Osteoblast (primary cell): ENCODE results near the gene XYLT1. TPM values are rescaled to one million over a fixed set of nuclear protein-coding genes. Genes with fewer than 3 reads are reported as not detected.

ENCODE experiments used
- DNase-seq: peaks from one replicate; pipeline ENCODE4 v3.0.0; 2011; ENCODE audit warnings: low spot score, mixed read lengths; ENCODE audit not compliant: insufficient read length; ENCODE audit errors: missing footprints
- H2AFZ ChIP-seq: 2 replicates; pipeline ENCODE4 v1.6.0; 2011; ENCODE audit warnings: mild to moderate bottlenecking, low read length
- H3K27ac ChIP-seq: 2 replicates; pipeline ENCODE4 v1.5.1; 2011; ENCODE audit warnings: mild to moderate bottlenecking, low read depth, low read length, moderate library complexity
- H3K27me3 ChIP-seq: 2 replicates; pipeline ENCODE4 v1.6.0; 2012; ENCODE audit warnings: mild to moderate bottlenecking, control low read depth, inconsistent platforms, low read length, moderate library complexity; ENCODE audit not compliant: insufficient read depth
- H3K36me3 ChIP-seq: 2 replicates; pipeline ENCODE4 v1.5.1; 2011; ENCODE audit warnings: mild to moderate bottlenecking, low read length, control low read depth, moderate library complexity; ENCODE audit not compliant: insufficient read depth
- H3K4me1 ChIP-seq: 2 replicates; pipeline ENCODE4 v1.5.1; 2011; ENCODE audit warnings: mild to moderate bottlenecking, low read length, control low read depth, moderate library complexity; ENCODE audit not compliant: insufficient read depth
- H3K4me2 ChIP-seq: 2 replicates; pipeline ENCODE4 v1.6.0; 2011; ENCODE audit warnings: mild to moderate bottlenecking, low read length; ENCODE audit not compliant: insufficient read depth
- H3K4me3 ChIP-seq: fragments of 200-600 bp; sonication (generic); 3 replicates; pipeline ENCODE4 v1.5.1; 2012; ENCODE audit warnings: mild to moderate bottlenecking, low read length, inconsistent platforms; ENCODE audit not compliant: insufficient read depth
- H3K79me2 ChIP-seq: 2 replicates; pipeline ENCODE4 v1.6.0; 2012; ENCODE audit warnings: mild to moderate bottlenecking, low read length, control low read depth, inconsistent platforms; ENCODE audit not compliant: insufficient read depth
- H3K9me3 ChIP-seq: 2 replicates; pipeline ENCODE4 v1.5.1; 2011; ENCODE audit warnings: low read depth, low read length, control low read depth
- H4K20me1 ChIP-seq: 2 replicates; pipeline ENCODE4 v1.6.0; 2012; ENCODE audit warnings: mild to moderate bottlenecking, low read length, control low read depth; ENCODE audit not compliant: insufficient read depth
- total RNA-seq: library from RNA; depleted of rRNA; stranded (reverse); fragments of >200 nt; gene quantifications from 2 replicates; pipeline ENCODE4 v1.2.3, GENCODE V29; 2012
- TF ChIP-seq, protein P1 (sequence below): IDR thresholded peaks from 2 replicates; pipeline ENCODE4 v1.5.1; 2011; ENCODE audit warnings: mild to moderate bottlenecking, low read depth, low read length, moderate library complexity; ENCODE audit errors: extremely low read depth

Gene XYLT1
- total RNA-seq, 1 donor, result 43.4 TPM

DNA sequence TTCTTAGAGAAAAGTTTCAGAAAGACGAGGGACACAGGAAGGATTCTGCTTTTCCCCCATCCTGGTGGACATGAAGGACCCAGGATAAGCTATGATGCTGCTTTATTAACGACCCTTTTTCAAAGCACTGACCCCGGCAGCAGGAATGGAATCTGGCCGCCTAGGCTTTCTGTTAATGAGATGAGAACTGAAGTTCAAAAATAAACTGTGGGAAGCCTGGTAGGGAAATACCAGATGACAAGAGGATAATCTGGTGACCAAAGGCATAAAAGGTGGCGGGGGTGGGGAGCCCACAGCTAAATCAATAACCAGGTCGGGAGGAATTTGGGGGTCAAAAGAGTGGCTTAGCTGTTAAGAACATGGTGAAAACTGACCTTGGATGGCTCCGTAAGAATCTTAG is 171.0 kb downstream of the XYLT1 start:
- H3K4me3 ChIP-seq, result no peak overlapping the region
- H3K4me2 ChIP-seq, result no peak overlapping the region

DNA sequence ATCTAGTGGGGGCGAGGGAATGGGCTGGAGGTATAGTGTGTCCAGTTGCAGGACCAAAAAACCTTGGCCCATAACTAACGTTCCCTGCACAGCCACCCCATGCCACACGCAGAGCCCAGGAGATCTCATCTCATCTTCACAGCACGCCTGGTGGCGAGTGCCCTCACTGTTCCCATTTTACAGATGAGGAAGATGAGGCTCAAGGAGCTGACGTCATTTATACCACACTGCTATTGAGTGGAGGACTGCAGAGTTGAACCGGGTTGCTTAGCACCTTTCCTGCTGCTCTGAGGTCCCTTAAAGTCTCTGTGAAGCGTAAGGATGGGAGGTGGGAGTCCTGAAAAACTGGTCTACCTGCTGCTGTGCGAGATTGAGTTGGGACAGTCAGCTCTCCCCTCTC is 172.5 kb downstream of the XYLT1 start:
- H3K27ac ChIP-seq, result no peak overlapping the region
- H4K20me1 ChIP-seq, result peaks cover 41% of the 10 kb centered on the region
- H2AFZ ChIP-seq, result no peak overlapping the region
- DNase-seq, result no peak
- H3K79me2 ChIP-seq, result no peaks in the 10 kb centered on the region
- H3K9me3 ChIP-seq, result no peaks in the 10 kb centered on the region
- H3K36me3 ChIP-seq, result no peaks in the 10 kb centered on the region
- TF ChIP-seq, protein P1, sequence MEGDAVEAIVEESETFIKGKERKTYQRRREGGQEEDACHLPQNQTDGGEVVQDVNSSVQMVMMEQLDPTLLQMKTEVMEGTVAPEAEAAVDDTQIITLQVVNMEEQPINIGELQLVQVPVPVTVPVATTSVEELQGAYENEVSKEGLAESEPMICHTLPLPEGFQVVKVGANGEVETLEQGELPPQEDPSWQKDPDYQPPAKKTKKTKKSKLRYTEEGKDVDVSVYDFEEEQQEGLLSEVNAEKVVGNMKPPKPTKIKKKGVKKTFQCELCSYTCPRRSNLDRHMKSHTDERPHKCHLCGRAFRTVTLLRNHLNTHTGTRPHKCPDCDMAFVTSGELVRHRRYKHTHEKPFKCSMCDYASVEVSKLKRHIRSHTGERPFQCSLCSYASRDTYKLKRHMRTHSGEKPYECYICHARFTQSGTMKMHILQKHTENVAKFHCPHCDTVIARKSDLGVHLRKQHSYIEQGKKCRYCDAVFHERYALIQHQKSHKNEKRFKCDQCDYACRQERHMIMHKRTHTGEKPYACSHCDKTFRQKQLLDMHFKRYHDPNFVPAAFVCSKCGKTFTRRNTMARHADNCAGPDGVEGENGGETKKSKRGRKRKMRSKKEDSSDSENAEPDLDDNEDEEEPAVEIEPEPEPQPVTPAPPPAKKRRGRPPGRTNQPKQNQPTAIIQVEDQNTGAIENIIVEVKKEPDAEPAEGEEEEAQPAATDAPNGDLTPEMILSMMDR, result no peak
- H3K27me3 ChIP-seq, result no peaks in the 10 kb centered on the region
- H3K4me1 ChIP-seq, result peaks cover 12% of the 10 kb centered on the region
- H3K4me2 ChIP-seq, result no peak overlapping the region
- no peak overlapping the region for H3K4me3 ChIP-seq

More for the DNA sequence above, 171.0 kb downstream of the XYLT1 start:
- H2AFZ ChIP-seq, result no peak overlapping the region
- peaks cover 12% of the 10 kb centered on the region for H3K4me1 ChIP-seq
- H3K27me3 ChIP-seq, result no peaks in the 10 kb centered on the region
- H3K9me3 ChIP-seq, result no peaks in the 10 kb centered on the region
- TF ChIP-seq, protein P1, result no peak
- H3K27ac ChIP-seq, result no peak overlapping the region
- peaks cover 3% of the 10 kb centered on the region for H3K79me2 ChIP-seq
- peaks cover 53% of the 10 kb centered on the region for H4K20me1 ChIP-seq
- no peak for DNase-seq
- H3K36me3 ChIP-seq, result no peaks in the 10 kb centered on the region

DNA sequence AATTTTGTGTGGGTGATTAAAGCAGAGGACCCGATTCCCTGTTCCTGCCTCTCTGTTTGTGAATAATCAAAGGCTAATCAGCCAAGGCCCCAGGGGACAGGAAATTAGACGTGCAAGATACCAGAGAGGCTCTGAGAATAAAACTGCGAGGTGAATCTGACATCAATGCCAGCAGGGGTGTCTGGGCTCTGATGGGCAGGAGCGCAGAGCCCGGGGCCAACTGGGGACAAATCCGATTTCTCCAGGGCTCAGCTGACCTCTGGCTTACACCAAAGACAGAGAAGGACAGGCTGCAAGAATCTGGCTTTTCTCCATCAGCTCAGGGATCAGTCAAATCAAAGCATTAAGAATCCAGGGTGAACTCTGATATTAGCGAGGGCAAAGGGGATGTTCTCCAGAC is 174.3 kb downstream of the XYLT1 start:
- DNase-seq, result no peak
- Histone ChIP-seq H2AFZ (no peak overlapping the region), H3K4me1 (no peaks in the 10 kb centered on the region), H3K4me2 (no peak overlapping the region), H3K9me3 (no peaks in the 10 kb centered on the region), H4K20me1 (peaks cover 36% of the 10 kb centered on the region), H3K27ac (no peak overlapping the region), H3K4me3 (no peak overlapping the region), H3K27me3 (no peaks in the 10 kb centered on the region), H3K36me3 (no peaks in the 10 kb centered on the region), H3K79me2 (peaks cover 2% of the 10 kb centered on the region)
- TF ChIP-seq, protein P1, result no peak

DNA sequence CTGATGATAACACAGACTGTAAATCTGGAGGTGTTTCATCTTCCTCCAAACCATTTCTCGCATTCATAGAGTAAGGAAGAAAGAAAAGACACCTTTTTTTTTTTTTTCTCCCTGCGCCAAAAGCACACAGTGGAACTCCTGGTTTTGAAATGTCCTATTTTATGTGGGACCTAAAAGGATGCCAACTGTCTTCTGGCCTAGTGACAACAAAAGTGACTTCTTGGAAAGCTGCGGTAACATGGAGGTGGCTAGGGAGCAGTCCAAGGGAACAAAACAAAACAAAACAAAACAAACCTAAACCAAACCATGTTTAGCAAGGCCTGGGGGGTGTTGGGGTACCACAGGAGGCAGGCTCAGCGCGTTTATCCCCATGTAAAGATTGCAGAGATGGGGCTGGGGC is 174.8 kb downstream of the XYLT1 start:
- no peak overlapping the region for H2AFZ ChIP-seq
- no peaks in the 10 kb centered on the region for H3K4me1 ChIP-seq
- no peak for DNase-seq
- no peaks in the 10 kb centered on the region for H3K27me3 ChIP-seq
- H4K20me1 ChIP-seq, result peaks cover 40% of the 10 kb centered on the region
- no peaks in the 10 kb centered on the region for H3K9me3 ChIP-seq
- no peaks in the 10 kb centered on the region for H3K36me3 ChIP-seq
- H3K79me2 ChIP-seq, result peaks cover 2% of the 10 kb centered on the region
- TF ChIP-seq, protein P1, result no peak
- H3K4me2 ChIP-seq, result no peak overlapping the region
- H3K27ac ChIP-seq, result no peak overlapping the region
- no peak overlapping the region for H3K4me3 ChIP-seq
